CD4-positive, alpha-beta memory T cell (primary cell): ENCODE results near the gene TMX1. TPM values are rescaled to one million over a fixed set of nuclear protein-coding genes. Genes with fewer than 3 reads are reported as not detected.

Source experiments
- CTCF ChIA-PET: fragments of 350-600 bp; sonication (Branson Sonifier 250); formaldehyde crosslinking; loops from one replicate; lab custom pipeline; 2021; ENCODE audit warnings: inconsistent platforms; ENCODE audit not compliant: partially characterized antibody; lab: Charles Lee
- POLR2A ChIA-PET: fragments of 350-600 bp; sonication (Branson Sonifier 250); formaldehyde crosslinking; loops from one replicate; lab custom pipeline; 2021; ENCODE audit not compliant: partially characterized antibody; lab: Charles Lee
- DNase-seq, 5 donors: peaks; one replicate each; pipeline versions ENCODE4 v3.0.0 to v3.0.0-alpha.2; 2020 to 2022; ENCODE audit warnings: mixed read lengths in 1 of 5
- H3K27ac ChIP-seq: one replicate; pipeline ENCODE4 v1.7.0; 2013; ENCODE audit warnings: low read depth, low read length
- H3K27me3 ChIP-seq: 2 replicates; pipeline ENCODE4 v1.7.0; 2013; ENCODE audit warnings: mild to moderate bottlenecking, low read length, moderate library complexity; ENCODE audit not compliant: insufficient read depth
- H3K36me3 ChIP-seq: 2 replicates; pipeline ENCODE4 v1.7.0; 2013; ENCODE audit warnings: mild to moderate bottlenecking, low read length, moderate library complexity; ENCODE audit not compliant: insufficient read depth
- H3K4me1 ChIP-seq: 2 replicates; pipeline ENCODE4 v1.7.0; 2013; ENCODE audit warnings: mild to moderate bottlenecking, low read length, moderate library complexity; ENCODE audit not compliant: insufficient read depth
- H3K4me3 ChIP-seq, 2 donors: one replicate each; pipeline ENCODE4 v1.7.0; 2013; ENCODE audit warnings: low read length in 2 of 2, mild to moderate bottlenecking in 1 of 2
- H3K9me3 ChIP-seq, 2 donors: one replicate each; pipeline ENCODE4 v1.7.0; 2013; ENCODE audit warnings: low read length in 2 of 2, control low read depth in 1 of 2; ENCODE audit not compliant: control insufficient read depth in 1 of 2
- H3K27ac Mint-ChIP-seq, 7 donors: one replicate each; pipeline ENCODE4 v1.8.0; 2020 to 2021; ENCODE audit warnings: mixed read lengths in 7 of 7, mild to moderate bottlenecking in 6 of 7, inconsistent platforms in 3 of 7, moderate library complexity in 3 of 7
- H3K27me3 Mint-ChIP-seq, 2 donors: one replicate each; pipeline ENCODE4 v1.8.0; 2020 to 2021; ENCODE audit warnings: mixed read lengths in 2 of 2
- H3K36me3 Mint-ChIP-seq, 2 donors: one replicate each; pipeline ENCODE4 v1.8.0; 2020 to 2021; ENCODE audit warnings: mixed read lengths in 2 of 2, inconsistent platforms in 1 of 2, mild to moderate bottlenecking in 1 of 2
- H3K4me1 Mint-ChIP-seq, 4 donors: one replicate each; pipeline ENCODE4 v1.8.0; 2020 to 2021; ENCODE audit warnings: mixed read lengths in 4 of 4, mild to moderate bottlenecking in 1 of 4
- H3K4me3 Mint-ChIP-seq, 8 donors: one replicate each; pipeline ENCODE4 v1.8.0; 2020 to 2021; ENCODE audit warnings: mixed read lengths in 8 of 8, mild to moderate bottlenecking in 7 of 8, moderate library complexity in 6 of 8, inconsistent platforms in 3 of 8
- H3K9me3 Mint-ChIP-seq, 8 donors: one replicate each; pipeline ENCODE4 v1.8.0; 2020 to 2021; ENCODE audit warnings: mixed read lengths in 8 of 8, mild to moderate bottlenecking in 5 of 8, inconsistent platforms in 3 of 8, moderate library complexity in 1 of 8
- intact Hi-C: fragments of 100-400 bp; cut with micrococcal nuclease; formaldehyde crosslinking; loops from one replicate; pipeline ENCODE4 v1.15.1; 2023
- polyA plus RNA-seq, 2 donors: library from polyadenylated mRNA; unstranded; fragments of 300-500 nt; fragmentation: Illumina TruSeq; gene quantifications; one replicate each; pipeline ENCODE4 v1.2.3, GENCODE V29; 2021
- total RNA-seq, 2 experiments: library from RNA; stranded (reverse); gene quantifications; one replicate each; pipeline ENCODE4 v1.2.3, GENCODE V29; 2021

Gene TMX1
- total and polyA plus RNA-seq, 4 experiments from 2014 or later = 28.5 to 62.9 (median 36.2) TPM

DNA sequence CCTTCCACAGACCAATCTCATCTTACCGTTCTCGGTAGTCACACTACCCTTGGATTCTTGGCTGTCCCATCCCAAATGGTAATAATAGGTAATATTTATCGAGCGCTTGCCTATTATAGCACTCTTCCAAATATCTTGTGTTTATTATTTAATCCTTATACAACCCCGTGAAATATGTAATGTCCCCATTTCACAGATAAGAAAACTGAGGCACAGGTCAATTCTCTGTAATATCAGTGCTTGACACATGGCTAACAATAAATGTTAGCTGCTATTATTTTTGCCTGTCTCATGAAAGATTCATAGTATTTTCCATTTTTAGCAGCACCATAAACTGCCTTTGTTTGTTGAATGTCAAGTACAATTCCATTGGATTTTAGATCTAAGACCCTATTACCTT is 4.5 kb downstream of the TMX1 start:
- Histone ChIP-seq H3K4me3 (no peak overlapping the region), H3K9me3 (no peaks in the 10 kb centered on the region), H3K36me3 (peaks cover 10% of the 10 kb centered on the region), H3K27ac (no peak overlapping the region), H3K4me1 (peaks cover 55% of the 10 kb centered on the region), H3K27me3 (no peaks in the 10 kb centered on the region)
- Mint-ChIP-seq H3K27ac (peak overlapping the region in 3 of 7 donors; percentile 6 to 15 (median 14)), H3K36me3 (peaks cover 11 to 33% of the 10 kb centered on the region in 2 donors), H3K4me3 (peak overlapping the region in 1 of 8 donors; percentile 10), H3K27me3 (no peaks in the 10 kb centered on the region), H3K4me1 (peaks cover 24 to 40% (median 28%) of the 10 kb centered on the region in 4 donors), H3K9me3 (no peaks in the 10 kb centered on the region)
- no peak for DNase-seq
- ChIA-PET CTCF (interaction anchor here (1.3 kb wide), 1 partner anchor 38 kb away, joined by 5 read pairs; no protein-coding TSS in a partner anchor), POLR2A (no interaction called here)
- intact Hi-C loops = loop anchor here (10.0 kb wide), 1 partner anchor 620 kb away; the partner anchor contains the start of gene GNG2

DNA sequence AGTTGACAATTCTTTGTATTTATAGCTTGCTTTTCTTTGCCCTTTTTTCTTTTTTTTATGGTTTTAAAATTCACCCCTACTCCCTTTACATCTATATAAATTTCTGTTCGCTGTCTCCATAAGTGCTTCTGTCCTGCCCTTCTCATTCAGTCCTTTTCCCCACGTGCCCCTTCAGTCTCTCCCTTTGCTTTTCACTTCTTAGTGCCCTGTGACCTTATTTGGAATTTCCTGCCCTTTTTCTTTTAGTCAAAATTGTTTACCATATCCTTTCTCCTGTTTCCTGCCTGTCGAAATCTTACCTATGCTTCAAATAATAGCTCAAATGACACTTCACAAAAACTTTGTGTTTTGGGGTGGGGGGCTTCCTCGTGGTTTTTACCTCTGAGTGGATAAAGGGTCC is 6.0 kb downstream of the TMX1 start:
- Mint-ChIP-seq H3K27ac (peak overlapping the region; percentile 7 to 82 (median 36)), H3K9me3 (no peaks in the 10 kb centered on the region), H3K27me3 (no peaks in the 10 kb centered on the region), H3K4me1 (peaks cover 24 to 40% (median 28%) of the 10 kb centered on the region in 4 donors), H3K4me3 (peak overlapping the region in 1 of 8 donors; percentile 1), H3K36me3 (peaks cover 23 to 46% of the 10 kb centered on the region in 2 donors)
- DNase-seq = no peak
- H3K9me3 ChIP-seq = no peaks in the 10 kb centered on the region
- POLR2A ChIA-PET = no interaction called here
- H3K4me1 ChIP-seq = peaks cover 51% of the 10 kb centered on the region
- H3K27me3 ChIP-seq = no peaks in the 10 kb centered on the region
- H3K27ac ChIP-seq = no peak overlapping the region
- H3K36me3 ChIP-seq = peaks cover 20% of the 10 kb centered on the region
- CTCF ChIA-PET = interaction anchor here (1.3 kb wide), 1 partner anchor 37 kb away, joined by 5 read pairs; no protein-coding TSS in a partner anchor
- intact Hi-C loops = loop anchor here (10.0 kb wide), 1 partner anchor 619 kb away; the partner anchor contains the start of gene GNG2
- H3K4me3 ChIP-seq = no peak overlapping the region

DNA sequence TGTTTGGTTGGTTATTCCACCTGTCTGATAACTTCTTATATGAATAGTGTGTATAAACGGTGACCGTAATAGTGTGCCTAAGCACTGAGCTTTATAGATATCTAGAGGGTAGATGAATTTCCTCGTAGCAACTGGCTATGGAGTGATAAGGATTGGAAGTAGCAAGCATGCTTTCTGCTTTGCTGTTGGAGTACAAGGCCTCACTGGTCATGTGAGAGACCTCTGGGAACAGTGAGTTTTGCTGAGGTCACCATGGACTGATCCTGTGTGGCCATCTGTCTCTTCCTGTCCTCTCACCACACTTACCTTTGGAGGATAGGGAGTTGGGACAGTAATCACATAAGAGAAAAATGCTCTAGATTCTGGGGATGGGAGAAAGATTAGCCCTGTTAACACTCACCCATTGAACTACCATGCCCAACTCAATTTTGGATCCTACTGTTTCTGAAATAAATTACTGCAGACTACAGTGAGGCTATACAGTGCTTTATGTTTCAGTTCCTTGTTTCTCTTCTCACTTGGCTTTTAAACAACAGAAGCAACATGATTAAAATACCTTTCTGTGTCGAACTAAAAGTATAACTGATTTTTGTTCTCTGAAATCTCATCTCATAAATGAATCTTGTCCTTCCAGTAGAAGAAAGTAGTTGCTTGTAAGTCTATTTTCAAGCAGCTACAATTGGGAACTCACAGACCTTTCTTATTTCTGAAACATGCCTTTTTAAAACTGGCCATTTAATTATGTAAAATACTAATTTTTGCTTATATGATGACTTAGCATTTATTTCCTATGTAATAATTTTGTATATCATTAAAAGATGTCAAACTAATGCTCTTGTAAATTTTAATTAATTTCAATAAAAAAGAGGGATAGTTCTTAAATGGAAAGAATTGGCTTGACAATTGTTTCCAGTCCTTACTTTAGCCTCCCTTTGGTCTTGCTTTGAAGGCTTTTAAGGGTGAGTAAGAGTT is 8.3 kb downstream of the TMX1 start:
- no peaks in the 10 kb centered on the region for H3K27me3 ChIP-seq
- H3K4me1 Mint-ChIP-seq = peaks cover 24 to 27% (median 24%) of the 10 kb centered on the region in 4 donors
- H3K36me3 ChIP-seq = peaks cover 30% of the 10 kb centered on the region
- H3K4me1 ChIP-seq = peaks cover 28% of the 10 kb centered on the region
- ChIA-PET CTCF (interaction anchor here (1.0 kb wide), 1 partner anchor 404 kb away, joined by 3 read pairs; the partner anchor contains the start of gene FRMD6), POLR2A (no interaction called here)
- H3K27me3 Mint-ChIP-seq = no peaks in the 10 kb centered on the region
- DNase-seq = no peak
- H3K36me3 Mint-ChIP-seq = peaks cover 43 to 66% of the 10 kb centered on the region in 2 donors
- no peaks in the 10 kb centered on the region for H3K9me3 Mint-ChIP-seq
- H3K9me3 ChIP-seq = no peaks in the 10 kb centered on the region
- H3K27ac Mint-ChIP-seq = peak overlapping the region in 2 of 7 donors; percentile 37 to 52
- H3K4me3 ChIP-seq = no peak overlapping the region
- intact Hi-C loops = loop anchor here (10.0 kb wide), 1 partner anchor 616 kb away; the partner anchor contains the start of gene GNG2
- H3K27ac ChIP-seq = no peak overlapping the region
- H3K4me3 Mint-ChIP-seq = no peak overlapping the region

DNA sequence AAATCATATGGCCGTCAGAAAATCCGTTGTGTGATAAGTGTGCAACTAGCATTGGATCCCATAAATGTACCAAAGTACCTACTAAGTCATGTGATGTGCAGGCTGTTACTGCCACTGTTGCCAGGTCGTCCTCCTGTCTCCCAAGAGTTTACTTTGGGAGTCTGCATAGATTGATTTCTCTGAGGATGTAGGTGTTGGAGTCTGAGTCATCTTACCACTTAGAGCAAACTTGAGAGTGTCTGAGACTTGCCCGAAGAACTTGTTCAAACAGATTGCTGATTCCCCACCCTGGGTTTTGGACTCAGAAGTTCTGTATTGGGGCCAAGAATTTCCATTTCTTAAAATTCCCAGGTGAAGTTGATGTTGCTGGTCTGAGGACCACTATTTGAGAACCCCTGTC is 11.4 kb downstream of the TMX1 start:
- no peak overlapping the region for H3K4me3 ChIP-seq
- H3K4me1 ChIP-seq = no peaks in the 10 kb centered on the region
- H3K27me3 ChIP-seq = no peaks in the 10 kb centered on the region
- intact Hi-C loops = no loop called here
- H3K27ac ChIP-seq = no peak overlapping the region
- Mint-ChIP-seq H3K4me3 (no peak overlapping the region), H3K27me3 (no peaks in the 10 kb centered on the region), H3K36me3 (peaks cover 60 to 76% of the 10 kb centered on the region in 2 donors), H3K27ac (no peak overlapping the region), H3K4me1 (peaks cover 0 to 4% (median under 1%) of the 10 kb centered on the region in 4 donors), H3K9me3 (no peaks in the 10 kb centered on the region)
- no peak for DNase-seq
- CTCF ChIA-PET = no interaction called here
- peaks cover 32% of the 10 kb centered on the region for H3K36me3 ChIP-seq
- no peaks in the 10 kb centered on the region for H3K9me3 ChIP-seq
- POLR2A ChIA-PET = no interaction called here

DNA sequence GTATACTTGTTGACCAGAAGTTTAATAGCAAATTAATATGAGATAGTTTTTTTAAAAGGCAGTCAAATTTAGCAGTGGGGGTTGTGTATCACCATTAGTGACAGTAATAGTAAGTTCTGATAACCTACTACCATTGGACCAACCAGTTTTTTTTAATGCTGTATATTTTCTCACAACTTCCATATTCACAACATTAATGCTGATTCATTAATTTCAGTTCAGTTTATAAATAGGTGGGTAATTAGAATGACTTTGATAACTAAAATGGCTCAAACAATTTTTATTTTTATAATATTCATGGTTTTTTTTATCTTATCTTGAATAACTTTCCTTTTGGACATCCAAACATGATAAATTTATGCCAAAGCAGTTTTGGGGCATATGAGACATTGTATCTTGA is 13.8 kb downstream of the TMX1 start:
- DNase-seq = no peak
- Mint-ChIP-seq H3K27me3 (no peaks in the 10 kb centered on the region), H3K36me3 (peaks cover 64 to 76% of the 10 kb centered on the region in 2 donors), H3K9me3 (peaks cover 0 to 7% (median 5%) of the 10 kb centered on the region in 8 donors), H3K4me1 (peaks cover 0 to 2% (median 0%) of the 10 kb centered on the region in 4 donors), H3K4me3 (no peak overlapping the region), H3K27ac (peak overlapping the region in 1 of 7 donors; percentile 89)
- CTCF ChIA-PET = no interaction called here
- Histone ChIP-seq H3K4me3 (no peak overlapping the region), H3K9me3 (no peaks in the 10 kb centered on the region), H3K27ac (no peak overlapping the region), H3K27me3 (no peaks in the 10 kb centered on the region), H3K36me3 (peaks cover 32% of the 10 kb centered on the region), H3K4me1 (no peaks in the 10 kb centered on the region)
- POLR2A ChIA-PET = no interaction called here
- intact Hi-C loops = no loop called here

DNA sequence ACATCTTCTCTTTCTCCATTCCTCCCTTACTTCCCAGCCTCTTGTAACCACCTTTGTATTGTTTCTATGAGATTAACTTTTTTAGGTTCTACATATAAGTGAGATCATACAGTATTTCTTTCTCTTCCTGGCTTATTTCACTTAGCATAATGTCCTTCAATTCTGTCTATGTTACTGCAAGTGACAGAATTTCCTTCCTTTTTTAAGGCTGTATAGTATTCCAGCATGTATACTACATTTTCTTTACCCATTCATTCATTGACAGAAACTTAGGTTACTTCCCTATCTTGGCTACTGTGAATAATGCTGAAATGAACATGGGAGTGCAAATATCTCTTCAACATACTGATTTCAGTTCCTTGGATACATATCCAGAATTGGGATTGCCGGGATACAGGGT is 18.2 kb downstream of the TMX1 start:
- Mint-ChIP-seq H3K36me3 (peaks cover 40 to 53% of the 10 kb centered on the region in 2 donors), H3K27me3 (no peaks in the 10 kb centered on the region), H3K27ac (no peak overlapping the region), H3K9me3 (peaks cover 0 to 7% (median 5%) of the 10 kb centered on the region in 8 donors), H3K4me3 (peak overlapping the region in 1 of 8 donors; percentile 5), H3K4me1 (peaks cover 0 to 17% (median 4%) of the 10 kb centered on the region in 4 donors)
- no peaks in the 10 kb centered on the region for H3K4me1 ChIP-seq
- H3K9me3 ChIP-seq = no peaks in the 10 kb centered on the region
- H3K36me3 ChIP-seq = peaks cover 6% of the 10 kb centered on the region
- no peak overlapping the region for H3K4me3 ChIP-seq
- POLR2A ChIA-PET = no interaction called here
- intact Hi-C loops = no loop called here
- no peak overlapping the region for H3K27ac ChIP-seq
- no peak for DNase-seq
- CTCF ChIA-PET = interaction anchor here (0.6 kb wide), 1 partner anchor 92 kb away, joined by 4 read pairs; no protein-coding TSS in a partner anchor
- H3K27me3 ChIP-seq = no peaks in the 10 kb centered on the region

DNA sequence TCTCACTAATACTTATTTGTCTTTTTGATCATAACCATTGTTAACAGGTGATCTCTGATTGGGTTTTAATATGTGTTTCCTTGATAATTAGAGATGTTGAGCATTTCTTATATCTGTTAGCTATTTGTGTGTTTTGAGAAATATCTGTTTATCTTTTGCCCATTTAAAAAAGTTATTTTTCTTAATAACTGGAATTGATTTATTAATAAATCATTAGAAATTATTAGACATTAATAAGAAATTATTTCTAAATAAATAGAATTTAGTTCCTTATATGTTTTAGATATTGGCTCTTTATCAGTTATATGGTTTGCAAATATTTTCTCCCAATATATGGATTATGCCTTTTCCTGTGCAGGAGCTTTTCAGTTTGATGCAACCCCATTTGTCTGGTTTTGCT is 18.7 kb downstream of the TMX1 start:
- H3K4me3 Mint-ChIP-seq = no peak overlapping the region
- intact Hi-C loops = no loop called here
- H3K36me3 Mint-ChIP-seq = peaks cover 37 to 49% of the 10 kb centered on the region in 2 donors
- H3K27ac ChIP-seq = no peak overlapping the region
- CTCF ChIA-PET = interaction anchor here (0.6 kb wide), 1 partner anchor 92 kb away, joined by 4 read pairs; no protein-coding TSS in a partner anchor
- peaks cover 0 to 7% (median 5%) of the 10 kb centered on the region in 8 donors for H3K9me3 Mint-ChIP-seq
- no peak overlapping the region for H3K4me3 ChIP-seq
- no peaks in the 10 kb centered on the region for H3K27me3 Mint-ChIP-seq
- no peaks in the 10 kb centered on the region for H3K27me3 ChIP-seq
- H3K9me3 ChIP-seq = no peaks in the 10 kb centered on the region
- DNase-seq = no peak
- H3K4me1 ChIP-seq = no peaks in the 10 kb centered on the region
- no peak overlapping the region for H3K27ac Mint-ChIP-seq
- H3K36me3 ChIP-seq = peaks cover 1% of the 10 kb centered on the region
- POLR2A ChIA-PET = interaction anchor here (1.1 kb wide), 1 partner anchor 17 kb away, joined by 3 read pairs; no protein-coding TSS in a partner anchor
- peaks cover 0 to 17% (median 4%) of the 10 kb centered on the region in 4 donors for H3K4me1 Mint-ChIP-seq
